Keratinocyte (primary cell): ENCODE measurements around the gene NAA15.

Source experiments
- EZH2 ChIP-seq: IDR thresholded peaks from one replicate; pipeline ENCODE4 v1.6.1; 2012; ENCODE audit warnings: inconsistent platforms, mild to moderate bottlenecking, low read length, moderate library complexity
- TF ChIP-seq, protein P1 (sequence below), 3 experiments: IDR thresholded peaks in 1 of 3; conservative IDR thresholded peaks in 1 of 3; optimal IDR thresholded peaks in 1 of 3; 2 replicates in 2 of 3; 3 replicates in 1 of 3; pipeline versions ENCODE3 to v1.5.1; 2011; ENCODE audit warnings: low read length in 3 of 3, mild to moderate bottlenecking in 3 of 3, moderate library complexity in 2 of 3, control low read depth in 1 of 3, inconsistent platforms in 1 of 3; ENCODE audit not compliant: insufficient read depth in 2 of 3; ENCODE audit errors: extremely low read depth in 1 of 3

GRCh38 chr4:139458999-139459398 is 157.7 kb downstream of the NAA15 start:
- TF ChIP-seq, protein P1, sequence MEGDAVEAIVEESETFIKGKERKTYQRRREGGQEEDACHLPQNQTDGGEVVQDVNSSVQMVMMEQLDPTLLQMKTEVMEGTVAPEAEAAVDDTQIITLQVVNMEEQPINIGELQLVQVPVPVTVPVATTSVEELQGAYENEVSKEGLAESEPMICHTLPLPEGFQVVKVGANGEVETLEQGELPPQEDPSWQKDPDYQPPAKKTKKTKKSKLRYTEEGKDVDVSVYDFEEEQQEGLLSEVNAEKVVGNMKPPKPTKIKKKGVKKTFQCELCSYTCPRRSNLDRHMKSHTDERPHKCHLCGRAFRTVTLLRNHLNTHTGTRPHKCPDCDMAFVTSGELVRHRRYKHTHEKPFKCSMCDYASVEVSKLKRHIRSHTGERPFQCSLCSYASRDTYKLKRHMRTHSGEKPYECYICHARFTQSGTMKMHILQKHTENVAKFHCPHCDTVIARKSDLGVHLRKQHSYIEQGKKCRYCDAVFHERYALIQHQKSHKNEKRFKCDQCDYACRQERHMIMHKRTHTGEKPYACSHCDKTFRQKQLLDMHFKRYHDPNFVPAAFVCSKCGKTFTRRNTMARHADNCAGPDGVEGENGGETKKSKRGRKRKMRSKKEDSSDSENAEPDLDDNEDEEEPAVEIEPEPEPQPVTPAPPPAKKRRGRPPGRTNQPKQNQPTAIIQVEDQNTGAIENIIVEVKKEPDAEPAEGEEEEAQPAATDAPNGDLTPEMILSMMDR (optimal IDR thresholded peaks at IDR 0.05 in 1 of 3, IDR thresholded peaks at IDR 0.05 in 1 of 3, conservative IDR thresholded peaks at IDR 0.05 in 1 of 3; ENCODE audit: extremely low read depth in 1 of 3, insufficient read depth in 2 of 3, low read length in 3 of 3) = no peak
- no peak for TF ChIP-seq EZH2
